Activated gamma-delta T cell treated with anti-CD3 and anti-CD28 coated beads, Interleukin-2, amount 50 U/mL, for 16 hours (primary cell): ENCODE results near the gene IP6K2.

Source experiments
- DNase-seq: peaks from one replicate; pipeline ENCODE4 v3.0.0-alpha.2; 2020; ENCODE audit warnings: low read depth

The IP6K2 gene

DNA sequence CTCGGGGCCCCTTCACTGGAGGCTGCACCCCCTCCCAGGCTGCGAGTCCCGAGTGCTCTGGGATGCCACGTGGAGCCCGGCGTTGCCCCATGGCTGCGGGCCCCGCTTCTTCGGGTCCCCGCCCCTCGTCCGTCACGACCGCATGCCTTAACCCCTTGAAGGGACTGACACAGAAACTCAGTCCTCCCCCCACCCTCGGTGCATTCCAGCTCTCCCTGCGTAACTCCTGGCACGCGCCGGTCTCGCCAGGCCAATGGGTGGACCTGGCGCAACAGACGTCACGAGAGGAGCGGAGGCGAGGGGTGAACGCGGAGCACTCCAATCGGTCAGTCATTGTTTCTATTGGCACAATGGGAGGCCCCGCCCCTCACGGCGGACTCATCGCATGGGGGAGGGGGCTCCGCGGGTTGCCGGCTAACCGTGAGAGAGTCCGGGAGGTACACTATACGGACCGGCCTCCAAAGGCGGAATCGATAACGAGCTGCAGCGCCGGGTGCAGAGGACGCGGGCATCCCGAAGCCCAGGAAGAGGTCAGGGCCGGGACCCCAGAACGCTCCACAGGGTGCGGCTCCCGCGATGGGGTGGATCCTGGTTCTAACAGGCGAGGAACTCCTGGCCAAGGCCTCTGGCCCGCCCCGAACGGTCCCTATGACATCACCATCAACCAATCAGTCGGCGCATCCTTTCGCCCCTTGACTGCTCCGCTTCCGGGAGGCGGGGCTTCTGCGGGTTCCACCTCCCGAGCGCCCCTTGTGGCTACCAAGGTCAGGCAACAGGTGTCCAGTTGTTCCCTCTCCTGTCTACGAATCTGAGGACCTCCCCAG is 53.3 kb downstream of the IP6K2 start:
- DNase-seq = peak; percentile 70

- DNase-seq = no peak
Observed at GRCh38 chr3:48662753-48663488, 54.1 kb downstream of the IP6K2 start, which contains the start of gene CELSR3. CELSR3 (minus strand) TSS chr3:48662886; CDS start chr3:48662634, 252 bp downstream.

DNA sequence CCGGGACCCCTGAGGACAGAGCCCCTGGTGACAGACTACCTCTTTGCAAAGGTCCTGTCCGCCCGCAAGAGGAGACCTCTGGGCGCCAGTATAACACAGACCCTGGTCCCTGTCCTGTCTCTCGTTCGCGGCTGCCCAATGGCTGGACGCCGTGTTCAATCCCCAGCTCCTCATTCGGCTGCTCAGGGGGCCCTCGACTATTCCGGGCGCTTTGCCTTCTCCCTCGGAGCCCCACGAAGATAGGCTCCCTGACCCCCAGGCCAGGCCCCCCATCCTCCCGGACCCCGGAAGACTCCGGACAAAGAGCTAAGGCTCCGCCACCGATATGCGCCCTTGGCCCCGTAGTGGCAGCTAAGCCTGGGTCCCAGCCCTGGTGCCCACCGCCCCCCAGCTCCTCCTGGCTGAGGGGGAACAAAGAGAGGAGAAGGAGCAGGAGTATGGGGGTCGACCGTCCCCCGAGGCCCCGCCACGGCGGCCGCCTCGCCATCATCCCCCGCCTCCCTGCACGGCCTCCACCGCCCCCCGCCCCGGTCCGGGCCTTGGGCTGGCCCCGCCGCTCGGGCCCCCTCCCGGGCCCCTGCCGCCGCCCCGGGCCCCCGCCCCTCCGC is 54.8 kb downstream of the IP6K2 start:
- DNase-seq = no peak

- DNase-seq = peak; percentile 60
Observed at GRCh38 chr3:48661501-48662144, 55.4 kb downstream of the IP6K2 start.

DNA sequence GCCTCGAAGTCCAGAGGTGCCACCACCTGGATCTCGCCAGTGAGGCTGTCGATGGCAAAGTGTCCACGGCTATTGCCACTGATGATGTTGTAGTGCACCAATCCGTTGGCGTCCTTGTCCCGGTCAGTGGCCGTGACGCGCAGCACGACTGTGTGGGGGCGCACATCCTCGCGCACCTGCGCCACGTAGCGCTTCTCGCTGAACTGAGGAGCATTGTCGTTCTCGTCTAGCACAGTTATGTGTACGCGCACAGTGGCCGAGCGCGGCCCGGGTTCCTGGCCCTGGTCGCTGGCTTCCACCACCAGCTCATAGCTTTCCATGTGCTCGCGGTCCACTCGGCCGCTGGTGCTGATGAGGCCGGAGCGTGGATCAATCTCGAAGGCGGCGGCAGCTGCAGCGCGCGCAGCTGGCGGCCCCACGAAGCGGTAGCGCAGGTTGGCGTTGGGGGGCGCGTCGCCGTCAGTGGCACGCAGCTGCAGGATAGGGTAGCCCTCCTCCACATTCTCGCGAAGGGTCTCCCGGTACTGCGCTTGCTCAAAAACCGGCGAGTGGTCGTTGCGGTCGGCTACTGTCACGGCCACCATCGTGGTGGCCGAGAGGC is 56.1 kb downstream of the IP6K2 start:
- no peak for DNase-seq

GRCh38 chr3:48656841-48657281 is 60.2 kb downstream of the IP6K2 start:
- DNase-seq = no peak

DNA sequence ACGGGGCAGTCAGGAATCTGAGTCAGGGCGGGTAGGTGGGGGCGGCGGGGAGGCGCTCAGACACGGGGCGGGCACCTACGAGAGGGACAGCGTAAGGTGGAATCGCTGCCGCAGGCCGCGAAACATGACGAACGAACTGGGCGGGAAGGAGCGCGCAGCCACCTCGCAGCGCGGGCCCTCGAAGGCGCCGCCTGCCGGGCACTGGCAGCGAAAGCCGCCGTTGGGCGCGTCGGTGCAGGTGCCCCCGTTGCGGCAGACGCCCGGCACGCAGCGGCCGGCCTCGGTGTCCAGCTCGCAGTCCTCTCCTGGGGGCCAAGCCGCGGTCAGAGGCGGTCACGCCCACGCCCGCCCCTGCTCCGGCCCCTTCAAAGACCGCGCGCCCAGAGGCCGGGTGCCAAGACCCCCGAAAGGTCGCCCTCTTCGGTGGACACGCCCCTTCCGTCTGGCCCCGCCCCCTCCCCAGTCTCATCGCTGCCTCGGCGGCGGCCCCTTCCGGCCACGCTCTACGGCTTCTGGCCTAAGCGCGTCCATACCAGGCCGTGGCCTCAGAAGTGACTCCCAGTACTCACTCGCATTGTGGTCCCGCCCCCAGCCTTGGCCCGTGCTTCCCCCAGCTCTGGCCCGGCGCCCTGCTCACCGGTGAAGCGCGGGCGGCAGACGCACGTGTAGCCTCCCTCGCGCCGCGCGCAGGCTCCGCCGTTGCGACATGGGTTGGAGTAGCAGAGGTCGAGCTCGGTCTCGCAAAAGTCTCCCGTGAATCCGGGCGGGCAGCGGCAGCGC is 60.8 kb downstream of the IP6K2 start:
- DNase-seq = peak; percentile 72

GRCh38 chr3:48655606-48656005 is 61.4 kb downstream of the IP6K2 start:
- peak; percentile 35 for DNase-seq

- no peak for DNase-seq
Observed at GRCh38 chr3:48655063-48655462, 62.0 kb downstream of the IP6K2 start.

- no peak for DNase-seq
Observed at GRCh38 chr3:48652923-48653715, 63.9 kb downstream of the IP6K2 start.

- no peak for DNase-seq
Observed at GRCh38 chr3:48651771-48652170, 65.2 kb downstream of the IP6K2 start.

- DNase-seq = no peak
Observed at GRCh38 chr3:48650723-48651122, 66.3 kb downstream of the IP6K2 start.

GRCh38 chr3:48648188-48648850 is 68.7 kb downstream of the IP6K2 start:
- DNase-seq = no peak

DNA sequence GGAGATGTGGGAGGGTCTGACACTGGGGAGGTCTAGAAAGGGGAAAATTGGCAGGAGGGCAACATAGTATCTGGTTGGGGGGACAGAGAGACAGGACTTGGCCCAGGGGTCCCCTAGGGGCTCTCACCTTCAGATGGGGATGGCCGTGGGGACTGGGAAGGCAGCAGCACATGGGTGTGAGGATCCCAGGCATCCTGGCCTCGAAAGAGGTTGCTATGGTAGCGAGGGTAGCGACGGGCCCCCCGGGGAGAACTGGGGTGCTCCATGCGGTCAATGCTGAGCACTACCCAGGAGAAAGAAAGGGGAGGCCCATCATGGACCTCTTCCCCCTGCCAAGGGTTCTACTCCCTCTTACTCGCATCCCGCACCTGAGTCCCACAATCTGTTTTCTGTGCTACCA is 69.3 kb downstream of the IP6K2 start:
- no peak for DNase-seq

DNA sequence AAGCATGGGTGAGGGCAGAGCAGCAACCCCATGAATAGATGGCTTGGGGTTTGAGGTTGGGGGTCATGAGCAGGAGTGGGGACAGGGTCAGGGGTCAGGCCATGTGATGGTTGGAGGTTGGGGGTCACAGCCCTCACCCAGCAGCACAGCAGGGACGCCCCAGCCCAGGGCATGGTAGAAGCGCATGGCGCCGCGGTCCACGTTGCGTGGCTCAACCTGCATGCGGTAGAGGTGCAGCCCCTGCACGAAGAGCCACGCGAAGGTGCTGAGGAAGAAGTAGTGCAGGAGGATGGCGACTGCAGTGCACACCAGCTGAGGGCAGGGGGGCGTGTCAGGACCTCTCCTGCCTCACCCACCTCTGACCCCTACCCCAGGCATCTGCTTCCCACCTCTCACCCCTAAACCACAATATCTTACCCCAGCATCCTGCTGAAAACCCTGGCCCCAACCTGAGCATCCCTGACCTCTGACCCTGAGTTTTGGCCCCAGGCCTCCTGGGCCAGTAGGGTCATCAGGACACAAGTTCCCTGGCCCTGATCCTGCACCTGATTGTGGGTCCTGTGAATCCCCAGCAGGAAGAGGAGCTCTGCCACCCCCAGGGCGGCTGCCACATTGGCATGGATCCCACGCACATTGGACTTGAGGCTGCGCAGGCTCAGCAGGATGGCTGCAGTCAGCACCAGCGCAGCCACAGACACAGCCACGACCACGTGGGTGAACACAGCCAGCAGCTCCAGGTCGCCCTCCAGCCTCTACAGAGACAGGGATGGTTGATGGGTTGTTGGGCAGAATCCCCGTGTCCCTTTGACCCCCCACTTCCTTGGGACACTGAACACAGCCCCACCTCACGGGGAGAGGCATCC is 71.9 kb downstream of the IP6K2 start:
- no peak for DNase-seq

GRCh38 chr3:48642605-48643004 is 74.4 kb downstream of the IP6K2 start:
- DNase-seq = no peak

DNA sequence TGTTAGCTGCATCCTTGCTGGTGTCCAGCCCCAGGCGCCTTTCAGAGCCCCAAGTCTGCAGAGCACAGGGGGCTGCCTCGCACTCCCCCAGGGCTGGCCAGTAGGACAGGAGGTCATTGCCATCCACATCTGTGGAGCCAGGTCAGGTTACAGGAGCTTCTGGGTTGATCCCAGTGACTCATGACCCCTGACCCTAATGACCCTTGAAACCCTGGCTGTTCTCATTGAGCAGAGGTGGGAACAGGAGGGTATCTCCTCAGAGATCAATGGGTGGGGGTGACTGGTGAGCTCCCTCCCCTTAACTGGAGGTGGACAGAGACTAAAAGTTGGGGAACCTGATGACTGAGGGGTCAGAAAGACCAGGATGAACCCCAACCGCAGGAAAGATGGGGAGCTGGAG is 75.6 kb downstream of the IP6K2 start:
- DNase-seq = no peak

- DNase-seq = no peak
Observed at GRCh38 chr3:48639944-48640606, 76.9 kb downstream of the IP6K2 start.
